ENCODE measurements around the gene TRPM4.
"Not testable (repeated sequence)": the region's sequence is repeated elsewhere in the genome, so short reads cannot be mapped to it uniquely, and the experiment has no call there.

TRPM4 gene

DNA sequence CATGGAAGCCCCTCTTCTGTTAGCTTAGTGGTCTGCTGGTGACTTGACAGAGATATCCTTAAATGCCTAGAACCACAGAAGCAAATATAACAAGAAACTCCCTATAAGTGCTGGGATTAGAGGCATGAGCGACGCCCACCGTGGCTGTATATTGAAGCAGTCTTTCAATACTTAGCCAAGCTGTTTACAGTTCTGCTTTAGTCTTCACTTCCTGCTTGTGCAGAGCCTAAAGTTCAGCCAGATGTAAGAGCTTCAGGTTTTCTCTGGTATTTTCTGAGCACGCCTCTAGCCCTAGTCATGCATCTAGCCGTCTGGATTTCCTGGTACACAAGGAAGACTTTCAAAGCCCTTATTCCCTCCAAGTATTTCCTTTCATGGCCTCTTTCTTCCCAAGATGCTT, 28.5 kb downstream of the TRPM4 start:
- in situ Hi-C loops (cut with MboI; ENCODE audit: low sequenced_read_pairs): no loop called here

DNA sequence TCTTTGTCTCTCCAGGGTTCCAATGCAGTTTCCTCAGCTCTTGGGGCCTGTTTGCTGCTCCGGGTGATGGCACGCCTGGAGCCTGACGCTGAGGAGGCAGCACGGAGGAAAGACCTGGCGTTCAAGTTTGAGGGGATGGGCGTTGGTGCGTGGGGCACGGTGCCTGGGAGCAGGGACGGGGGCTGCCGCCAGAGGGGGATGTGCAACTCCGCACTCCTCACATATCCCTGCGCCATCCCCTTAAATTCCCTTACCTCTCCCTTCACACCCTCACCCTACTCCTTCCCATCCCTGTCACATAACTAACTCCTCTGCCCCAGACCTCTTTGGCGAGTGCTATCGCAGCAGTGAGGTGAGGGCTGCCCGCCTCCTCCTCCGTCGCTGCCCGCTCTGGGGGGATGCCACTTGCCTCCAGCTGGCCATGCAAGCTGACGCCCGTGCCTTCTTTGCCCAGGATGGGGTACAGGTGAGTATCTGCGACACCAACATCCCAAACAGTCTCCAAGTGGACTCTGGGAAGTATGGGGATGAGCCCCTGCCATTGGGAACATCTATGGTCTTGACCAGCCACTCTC, 31.1 kb downstream of the TRPM4 start:
- in situ Hi-C loops (cut with MboI; ENCODE audit: low sequenced_read_pairs): no loop called here

DNA sequence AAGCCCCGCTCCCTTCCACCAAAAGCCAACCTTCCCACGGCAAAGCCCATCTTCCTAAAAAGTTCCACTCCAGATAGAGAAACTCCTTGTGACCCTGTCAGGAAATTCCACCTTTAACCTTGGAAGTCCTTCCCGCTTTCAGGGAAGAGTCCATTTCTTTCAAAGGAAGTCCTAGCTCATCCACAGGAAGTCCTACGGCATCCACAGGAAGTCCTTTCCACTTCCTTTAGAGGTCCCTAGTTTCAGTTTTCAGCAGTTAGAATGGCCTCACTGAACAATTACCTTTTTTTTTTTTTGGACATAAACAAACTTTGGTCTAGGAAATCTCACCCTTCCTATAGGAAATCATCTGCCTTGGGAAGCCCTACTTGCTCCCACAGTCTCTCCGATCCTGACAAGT, 31.7 kb downstream of the TRPM4 start:
- in situ Hi-C loops (cut with MboI; ENCODE audit: low sequenced_read_pairs): no loop called here

DNA sequence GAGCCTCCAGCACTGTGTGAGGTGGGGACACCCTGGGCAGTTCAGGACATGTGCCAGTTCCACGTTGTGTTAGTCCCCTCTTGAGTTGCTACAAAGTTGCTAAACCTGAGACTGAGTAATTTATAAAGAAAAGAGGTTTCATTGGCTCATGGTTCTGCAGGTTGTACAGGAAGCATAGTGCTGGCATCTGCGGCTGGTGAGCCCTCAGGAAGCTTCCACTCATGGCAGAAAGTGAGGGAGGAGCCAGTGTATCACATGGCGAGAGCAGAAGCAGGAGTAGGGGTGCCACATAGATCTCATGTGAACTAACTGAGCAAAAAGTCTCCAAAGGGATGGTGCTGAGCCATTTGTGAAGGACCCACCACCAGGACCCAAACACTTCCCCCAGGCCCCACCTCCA, 33.2 kb downstream of the TRPM4 start:
- in situ Hi-C loops (cut with MboI; ENCODE audit: low sequenced_read_pairs): no loop called here

- in situ Hi-C loops (cut with MboI; ENCODE audit: low sequenced_read_pairs): no loop called here
Observed at GRCh38 chr19:49193822-49194394, 36.3 kb downstream of the TRPM4 start.

DNA sequence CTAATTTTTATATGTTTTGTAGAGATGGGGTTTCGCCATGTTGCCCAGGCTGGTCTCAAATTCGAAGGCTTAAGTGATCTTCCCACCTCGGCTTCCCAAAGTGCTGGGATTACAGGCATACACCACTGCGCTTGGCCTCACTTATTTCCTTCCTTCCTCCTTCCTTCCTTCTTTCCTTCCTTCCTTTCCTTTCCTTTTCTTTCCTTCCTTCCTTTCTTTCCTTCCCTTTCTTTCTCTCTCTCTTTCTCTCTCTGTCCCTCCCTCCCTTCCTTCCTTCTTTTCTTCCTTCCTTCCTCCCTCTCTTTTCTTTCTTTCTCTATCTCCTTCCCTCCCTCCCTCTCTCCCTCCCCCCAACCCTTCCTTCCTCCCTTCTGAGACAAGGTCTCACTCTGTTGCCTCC, 36.8 kb downstream of the TRPM4 start:
- in situ Hi-C loops (cut with MboI; ENCODE audit: low sequenced_read_pairs): no loop called here

DNA sequence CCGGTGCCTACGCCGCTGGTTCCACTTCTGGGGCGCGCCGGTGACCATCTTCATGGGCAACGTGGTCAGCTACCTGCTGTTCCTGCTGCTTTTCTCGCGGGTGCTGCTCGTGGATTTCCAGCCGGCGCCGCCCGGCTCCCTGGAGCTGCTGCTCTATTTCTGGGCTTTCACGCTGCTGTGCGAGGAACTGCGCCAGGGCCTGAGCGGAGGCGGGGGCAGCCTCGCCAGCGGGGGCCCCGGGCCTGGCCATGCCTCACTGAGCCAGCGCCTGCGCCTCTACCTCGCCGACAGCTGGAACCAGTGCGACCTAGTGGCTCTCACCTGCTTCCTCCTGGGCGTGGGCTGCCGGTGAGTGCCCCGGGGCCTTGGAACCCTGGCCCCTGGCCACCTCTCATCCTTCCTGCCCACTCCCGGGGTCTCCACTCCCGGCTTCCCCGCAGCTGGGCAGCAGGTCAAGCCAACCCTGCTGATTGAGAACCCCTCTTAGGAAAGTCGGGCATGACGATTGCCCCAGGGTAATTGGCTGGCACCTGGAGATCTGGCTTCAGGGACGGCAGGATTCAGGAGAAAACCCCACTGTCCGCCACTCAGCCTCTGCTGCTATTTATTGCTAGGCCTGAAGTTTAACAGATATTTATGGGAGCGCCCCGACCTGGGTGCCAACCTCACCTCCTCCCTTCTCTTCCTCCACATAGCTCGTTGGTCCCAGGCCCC, 39.1 kb downstream of the TRPM4 start:
- in situ Hi-C loops (cut with MboI; ENCODE audit: low sequenced_read_pairs): no loop called here

GRCh38 chr19:49200238-49200862, 42.8 kb downstream of the TRPM4 start:
- in situ Hi-C loops (cut with MboI; ENCODE audit: low sequenced_read_pairs): no loop called here

GRCh38 chr19:49201042-49201441, 43.5 kb downstream of the TRPM4 start:
- in situ Hi-C loops (cut with MboI; ENCODE audit: low sequenced_read_pairs): no loop called here

DNA sequence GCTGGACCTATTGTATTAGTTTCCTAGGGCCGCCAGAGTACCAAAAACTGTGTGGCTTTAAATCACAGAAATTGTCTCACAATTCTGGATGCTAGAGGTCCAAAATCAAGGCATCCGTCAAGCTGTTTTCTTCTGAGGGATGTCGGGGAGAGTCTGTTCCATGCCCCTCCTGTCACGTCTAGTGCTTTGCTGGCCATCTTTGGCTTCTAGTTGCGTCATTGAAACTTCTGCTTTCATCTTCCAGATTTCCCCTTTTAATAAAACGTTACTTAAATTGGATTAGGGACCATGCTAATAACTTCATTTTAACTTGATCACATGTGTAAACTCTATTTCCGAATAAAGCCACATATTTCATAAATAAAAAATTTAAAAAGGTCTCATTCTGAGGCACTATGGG, 47.5 kb downstream of the TRPM4 start:
- in situ Hi-C loops (cut with MboI; ENCODE audit: low sequenced_read_pairs): no loop called here

DNA sequence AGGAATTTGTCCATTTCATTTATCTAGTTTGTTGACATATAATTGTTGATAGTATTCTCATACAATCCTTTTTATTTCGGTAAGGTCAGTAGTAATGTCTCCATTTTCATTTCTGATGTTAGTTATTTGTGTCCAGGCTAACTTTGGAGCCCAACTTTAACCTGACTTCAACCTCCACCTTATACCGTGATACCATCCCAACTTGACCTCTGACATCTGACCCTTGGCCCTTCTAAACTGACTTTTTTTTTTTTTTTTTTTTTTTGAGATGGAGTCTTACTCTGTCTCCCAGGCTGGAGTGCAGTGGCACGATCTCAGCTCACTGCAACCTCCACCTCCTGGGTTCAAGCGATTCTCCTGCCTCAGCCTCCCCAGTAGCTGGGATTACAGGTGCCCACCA, 51.9 kb downstream of the TRPM4 start:
- in situ Hi-C loops (cut with MboI; ENCODE audit: low sequenced_read_pairs): not testable (repeated sequence)

GRCh38 chr19:49210108-49210900, 52.7 kb downstream of the TRPM4 start:
- in situ Hi-C loops (cut with MboI; ENCODE audit: low sequenced_read_pairs): no loop called here

DNA sequence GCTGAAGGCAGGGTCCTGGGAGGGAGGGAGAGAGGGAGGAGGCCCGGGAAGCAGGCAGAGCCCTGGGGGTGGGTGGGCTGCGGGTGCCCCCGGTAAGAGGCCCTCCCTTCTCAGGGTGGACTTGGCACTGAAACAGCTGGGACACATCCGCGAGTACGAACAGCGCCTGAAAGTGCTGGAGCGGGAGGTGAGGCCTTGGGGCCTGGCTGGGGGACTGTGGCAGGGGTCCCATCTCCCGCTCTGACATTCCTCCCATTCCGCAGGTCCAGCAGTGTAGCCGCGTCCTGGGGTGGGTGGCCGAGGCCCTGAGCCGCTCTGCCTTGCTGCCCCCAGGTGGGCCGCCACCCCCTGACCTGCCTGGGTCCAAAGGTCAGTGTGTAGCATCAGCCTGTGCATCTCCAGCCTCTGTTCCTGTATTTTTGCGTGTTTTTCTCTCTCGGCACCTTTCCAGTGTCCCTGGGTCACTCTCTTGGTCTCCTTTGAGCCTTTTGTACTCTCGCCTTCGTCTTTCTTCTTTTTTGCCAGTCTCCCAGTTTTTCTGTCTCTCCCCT, 53.4 kb downstream of the TRPM4 start:
- in situ Hi-C loops (cut with MboI; ENCODE audit: low sequenced_read_pairs): no loop called here

DNA sequence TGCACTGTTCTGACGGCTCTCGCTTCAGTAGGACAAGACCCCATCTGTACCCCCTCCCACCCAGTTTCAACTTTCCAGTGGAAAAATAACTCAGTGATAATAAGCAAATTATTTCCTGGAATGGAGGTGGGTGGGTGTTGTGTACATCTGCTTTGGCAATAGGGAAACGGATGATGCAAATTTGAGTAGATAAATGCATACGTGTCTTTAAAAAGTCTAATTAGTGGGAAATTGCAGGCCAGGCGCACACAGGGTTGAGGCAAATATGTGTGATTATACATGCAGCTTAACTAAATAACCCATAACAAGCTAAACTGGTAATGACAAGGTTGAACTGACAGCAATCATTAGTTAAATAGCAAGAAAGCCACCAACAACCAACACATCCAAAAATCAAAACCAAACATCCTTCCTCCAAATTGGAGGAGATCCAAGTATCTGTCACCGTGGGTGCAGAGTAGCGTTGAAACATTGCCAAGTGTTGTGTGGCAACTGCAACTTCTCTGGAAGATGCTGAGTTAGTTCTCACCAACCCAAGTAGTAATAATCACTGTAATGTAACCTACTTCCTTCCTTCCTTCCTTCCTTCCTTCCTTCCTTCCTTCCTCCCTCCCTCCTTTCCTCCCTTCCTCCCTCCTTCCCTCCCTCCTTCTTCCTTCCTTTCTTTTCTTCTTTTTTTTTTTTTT, 54.6 kb downstream of the TRPM4 start:
- in situ Hi-C loops (cut with MboI; ENCODE audit: low sequenced_read_pairs): no loop called here

- in situ Hi-C loops (cut with MboI; ENCODE audit: low sequenced_read_pairs): no loop called here
Observed at GRCh38 chr19:49213791-49214190, 56.2 kb downstream of the TRPM4 start.

DNA sequence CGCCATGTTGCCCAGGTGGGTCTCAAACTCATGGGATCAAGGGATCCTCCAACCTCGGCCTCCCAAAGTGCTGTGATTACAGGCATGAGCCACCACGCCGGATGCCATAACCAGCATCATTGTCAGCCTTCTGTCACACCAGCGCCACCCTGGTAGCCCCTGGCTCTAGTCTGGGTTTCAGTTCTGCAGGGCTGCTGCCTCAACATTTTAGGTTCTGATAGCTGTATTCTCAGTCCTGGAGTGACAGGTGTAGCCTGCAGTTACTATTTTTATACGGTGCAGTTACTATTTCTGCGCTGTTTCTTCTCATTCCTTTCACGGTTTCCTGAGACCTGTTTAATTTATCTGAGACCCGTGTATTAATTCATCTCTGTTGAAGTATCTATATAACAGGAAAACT, 57.1 kb downstream of the TRPM4 start:
- in situ Hi-C loops (cut with MboI; ENCODE audit: low sequenced_read_pairs): no loop called here

- in situ Hi-C loops (cut with MboI; ENCODE audit: low sequenced_read_pairs): no loop called here
Observed at GRCh38 chr19:49216071-49216470, 58.5 kb downstream of the TRPM4 start.

GRCh38 chr19:49217382-49217781, 59.8 kb downstream of the TRPM4 start:
- in situ Hi-C loops (cut with MboI; ENCODE audit: low sequenced_read_pairs): no loop called here

DNA sequence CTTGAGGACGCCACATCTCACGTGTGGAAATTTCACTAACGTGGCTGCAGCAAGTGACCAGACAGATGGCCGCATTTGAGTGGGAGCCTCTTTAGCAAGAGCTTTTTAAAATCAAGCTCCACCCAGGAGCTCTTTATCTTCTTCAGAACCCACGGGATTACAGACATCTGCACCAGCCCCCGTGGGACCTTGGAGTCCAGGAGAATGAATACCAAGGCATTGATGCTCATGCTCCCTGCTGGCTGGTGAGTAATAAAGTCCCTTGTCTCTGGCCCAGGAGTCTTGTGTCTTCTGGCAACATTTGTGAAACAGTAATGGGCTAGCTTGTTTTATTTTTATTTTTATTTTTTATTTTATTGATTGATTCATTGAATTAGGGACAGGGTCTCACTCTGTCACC, 64.4 kb downstream of the TRPM4 start:
- in situ Hi-C loops (cut with MboI; ENCODE audit: low sequenced_read_pairs): no loop called here

- in situ Hi-C loops (cut with MboI; ENCODE audit: low sequenced_read_pairs): no loop called here
Observed at GRCh38 chr19:49222528-49222927, 64.9 kb downstream of the TRPM4 start.
